ENCODE measurements around the gene CYBB.

DNA sequence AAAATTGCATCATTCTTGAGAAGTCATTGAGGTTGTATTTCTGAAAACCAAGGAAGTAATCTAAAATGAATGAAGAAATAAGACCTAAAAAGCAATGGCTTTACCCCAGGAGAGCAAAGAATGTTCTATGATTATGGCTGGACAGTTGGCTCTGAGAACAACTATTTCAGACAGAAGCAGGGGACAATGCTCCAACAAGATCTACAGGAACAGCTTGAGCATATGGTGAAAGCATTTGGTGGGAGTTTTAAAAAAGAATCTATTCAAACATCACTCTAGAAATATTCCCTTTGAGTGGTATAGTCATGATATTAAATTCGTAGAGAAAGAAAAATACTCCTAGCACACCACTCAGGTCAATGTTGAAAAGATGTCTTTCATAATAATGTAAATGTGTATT, 40.8 kb downstream of the CYBB start:
- no peak for TF ChIP-seq EZH2phosphoT487 (IDR thresholded peaks at IDR 0.05; ENCODE audit: borderline replicate concordance, low read length)
- TF ChIP-seq, protein P1, sequence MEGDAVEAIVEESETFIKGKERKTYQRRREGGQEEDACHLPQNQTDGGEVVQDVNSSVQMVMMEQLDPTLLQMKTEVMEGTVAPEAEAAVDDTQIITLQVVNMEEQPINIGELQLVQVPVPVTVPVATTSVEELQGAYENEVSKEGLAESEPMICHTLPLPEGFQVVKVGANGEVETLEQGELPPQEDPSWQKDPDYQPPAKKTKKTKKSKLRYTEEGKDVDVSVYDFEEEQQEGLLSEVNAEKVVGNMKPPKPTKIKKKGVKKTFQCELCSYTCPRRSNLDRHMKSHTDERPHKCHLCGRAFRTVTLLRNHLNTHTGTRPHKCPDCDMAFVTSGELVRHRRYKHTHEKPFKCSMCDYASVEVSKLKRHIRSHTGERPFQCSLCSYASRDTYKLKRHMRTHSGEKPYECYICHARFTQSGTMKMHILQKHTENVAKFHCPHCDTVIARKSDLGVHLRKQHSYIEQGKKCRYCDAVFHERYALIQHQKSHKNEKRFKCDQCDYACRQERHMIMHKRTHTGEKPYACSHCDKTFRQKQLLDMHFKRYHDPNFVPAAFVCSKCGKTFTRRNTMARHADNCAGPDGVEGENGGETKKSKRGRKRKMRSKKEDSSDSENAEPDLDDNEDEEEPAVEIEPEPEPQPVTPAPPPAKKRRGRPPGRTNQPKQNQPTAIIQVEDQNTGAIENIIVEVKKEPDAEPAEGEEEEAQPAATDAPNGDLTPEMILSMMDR (conservative IDR thresholded peaks at IDR 0.05; ENCODE audit: low read depth, low read length), result no peak

Data from PC-3 (cell line).